CD4-positive, alpha-beta T cell (primary cell): ENCODE data around the gene TBPL1. TPM values are rescaled to one million over a fixed set of nuclear protein-coding genes. Genes with fewer than 3 reads are reported as not detected.

ENCODE experiments used
- ATAC-seq: fragments of 200-7000 bp; cut with Tn5 transposase; one replicate; pipeline ENCODE4 v1.10.0; 2022; ENCODE audit warnings: mild to moderate bottlenecking; ENCODE audit not compliant: poor library complexity
- CTCF ChIA-PET: fragments of 350-600 bp; sonication (Branson Sonifier 250); formaldehyde crosslinking; loops from one replicate; lab custom pipeline; 2021; ENCODE audit warnings: antibody characterized with exemption, inconsistent platforms; lab: Charles Lee
- POLR2A ChIA-PET: fragments of 350-600 bp; sonication (Branson Sonifier 250); formaldehyde crosslinking; loops from one replicate; lab custom pipeline; 2021; ENCODE audit warnings: antibody characterized with exemption, inconsistent platforms; lab: Charles Lee
- DNase-seq, 14 experiments: peaks; one replicate each; pipeline ENCODE4 v3.0.0-alpha.2; 2013 to 2020; ENCODE audit warnings: mixed read lengths in 2 of 14
- H3K27ac ChIP-seq, 2 donors: one replicate each; pipeline versions ENCODE4 v1.5.1 to v1.7.0; 2013; ENCODE audit warnings: low read length in 2 of 2, low read depth in 1 of 2, mild to moderate bottlenecking in 1 of 2
- H3K27me3 ChIP-seq, 2 experiments: 1 replicate in 1 of 2; 2 replicates in 1 of 2; pipeline versions ENCODE4 v1.6.1 to v1.7.0; 2013; ENCODE audit warnings: low read length in 2 of 2, control low read depth in 1 of 2, mild to moderate bottlenecking in 1 of 2, moderate library complexity in 1 of 2; ENCODE audit not compliant: insufficient read depth in 2 of 2, control insufficient read depth in 1 of 2
- H3K36me3 ChIP-seq: one replicate; pipeline ENCODE4 v1.6.1; 2013; ENCODE audit warnings: low read length, control low read depth; ENCODE audit not compliant: insufficient read depth
- H3K4me1 ChIP-seq: one replicate; pipeline ENCODE4 v1.6.1; 2013; ENCODE audit warnings: low read length, control low read depth; ENCODE audit not compliant: insufficient read depth
- H3K4me3 ChIP-seq: one replicate; pipeline ENCODE4 v1.5.1; 2013; ENCODE audit warnings: mild to moderate bottlenecking, low read length, moderate library complexity
- H3K9me3 ChIP-seq, 2 experiments: 1 replicate in 1 of 2; 2 replicates in 1 of 2; pipeline versions ENCODE4 v1.6.1 to v1.7.0; 2013; ENCODE audit warnings: low read length in 2 of 2, mild to moderate bottlenecking in 2 of 2, control low read depth in 1 of 2, moderate library complexity in 1 of 2; ENCODE audit not compliant: control insufficient read depth in 1 of 2, insufficient read depth in 1 of 2
- H3K27ac Mint-ChIP-seq: one replicate; pipeline ENCODE4 v1.8.0; 2020; ENCODE audit warnings: mixed read lengths
- H3K27me3 Mint-ChIP-seq: one replicate; pipeline ENCODE4 v1.8.0; 2021; ENCODE audit warnings: mixed read lengths
- H3K36me3 Mint-ChIP-seq: one replicate; pipeline ENCODE4 v1.8.0; 2021; ENCODE audit warnings: low read depth, mixed read lengths
- H3K4me1 Mint-ChIP-seq: one replicate; pipeline ENCODE4 v1.8.0; 2021; ENCODE audit warnings: low read depth, mixed read lengths
- H3K4me3 Mint-ChIP-seq: one replicate; pipeline ENCODE4 v1.8.0; 2020; ENCODE audit warnings: mild to moderate bottlenecking, mixed read lengths
- H3K9me3 Mint-ChIP-seq: one replicate; pipeline ENCODE4 v1.8.0; 2020; ENCODE audit warnings: mixed read lengths
- intact Hi-C, 2 experiments: fragments of 100-400 bp; cut with DNase I in 1 of 2; cut with micrococcal nuclease in 1 of 2; formaldehyde crosslinking; loops; one replicate each; pipeline versions ENCODE4 v1.15.1 to v1.9.0; 2023 to 2025; cut with DNase I, micrococcal nuclease
- polyA plus RNA-seq, 2 donors: library from polyadenylated mRNA; unstranded; fragments of 120-200 nt; gene quantifications; one replicate each; pipeline ENCODE4 v1.2.1, GENCODE V29; 2013
- total RNA-seq, 174 experiments: library from RNA in 2 of 174; stranded (reverse) in 2 of 174; gene quantifications; one replicate each; pipeline ENCODE4 v1.2.3 and lab custom pipeline; 2021 to 2026
- TF ChIP-seq, protein P1 (sequence below): fragments of 200-600 bp; IDR thresholded peaks from one replicate; pipeline ENCODE4 v1.8.0; 2022; ENCODE audit warnings: antibody characterized with exemption, mild to moderate bottlenecking

TBPL1 gene
- total RNA-seq, result 10 to 100 TPM; 34.7 to 37.3 TPM
- polyA plus RNA-seq (2013, experiment 1 of 2), result 40.0 TPM
- polyA plus RNA-seq (2013, experiment 2 of 2), result 47.2 TPM
- total RNA-seq (lab: John Stamatoyannopoulos, UW), result 15.2 to 40.2 (median 28.8) reads per million in 172 experiments

DNA sequence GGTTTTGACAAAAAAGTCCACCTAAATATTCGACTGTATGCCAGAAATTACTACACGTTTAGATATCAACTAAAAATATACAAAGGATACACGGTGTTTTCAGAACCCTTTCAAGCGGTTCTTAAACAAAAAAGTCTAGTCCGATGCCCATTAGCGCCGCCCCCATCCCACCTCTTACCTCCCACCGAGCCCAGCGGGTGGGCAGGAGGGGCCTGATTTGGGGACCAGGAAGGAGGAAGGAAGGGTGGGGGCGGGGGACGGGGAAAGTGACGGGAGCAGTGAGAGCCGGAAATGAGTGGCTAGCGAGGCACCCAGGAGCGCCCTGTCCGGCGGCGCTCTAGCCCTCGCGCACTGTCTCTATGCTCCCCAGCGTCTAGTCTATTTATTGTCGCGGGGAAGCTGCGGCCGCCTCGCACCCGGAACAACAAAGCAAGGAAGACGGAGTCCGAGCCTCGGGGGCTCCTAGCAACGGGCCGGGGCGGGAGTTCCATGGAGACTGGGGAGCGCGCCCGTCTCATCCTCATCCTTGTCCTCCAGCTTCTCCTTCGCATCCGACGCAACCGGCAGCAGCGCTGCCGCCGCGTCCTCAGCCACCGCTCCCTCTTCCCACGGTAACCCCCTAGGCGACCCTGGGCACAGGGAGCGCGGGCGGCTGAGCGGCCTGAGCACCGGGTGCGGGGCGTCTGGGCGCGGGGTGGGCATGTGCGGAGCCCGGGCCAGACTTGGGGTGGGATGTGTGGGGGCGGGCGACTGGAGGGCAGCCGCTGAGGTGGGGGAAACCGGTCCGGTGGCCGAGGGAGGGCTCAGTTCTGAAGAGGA is at the start of gene TBPL1:
TBPL1 (plus strand) TSS at position 410 of the 819 bp plus-strand sequence. CDS start 26,902 bp downstream, outside the sequence.
- DNase-seq (peak; percentile 77 to 96 (median 88)), ATAC-seq (peak; percentile 83)
- Mint-ChIP-seq H3K36me3 (peaks cover 19% of the 10 kb centered on the region), H3K4me3 (peak within 1 kb of the TSS; percentile 97), H3K4me1 (peaks cover 48% of the 10 kb centered on the region), H3K27ac (peak within 1 kb of the TSS; percentile 91), H3K27me3 (no peaks in the 10 kb centered on the region), H3K9me3 (no peaks in the 10 kb centered on the region)
- intact Hi-C loops, result loop anchor here (2.0 to 10.0 kb wide), 5 partner anchors 20 to 1542 kb away; partner anchors contain the start of genes AHI1 (in 1 of the 2), RPS12 (in 1 of the 2) and STX7 (in 1 of the 2)
- peak within 1 kb of the TSS; percentile 68 to 71 for H3K27ac ChIP-seq
- POLR2A ChIA-PET, result interaction anchor here (0.6 to 2.7 kb wide), 10 partner anchors 12 to 1139 kb away, joined by 3 to 14 read pairs (median 4); partner anchors contain the start of genes RPS12 and SLC2A12
- H3K9me3 ChIP-seq, result no peaks in the 10 kb centered on the region
- H3K4me3 ChIP-seq, result peak within 1 kb of the TSS; percentile 83
- H3K27me3 ChIP-seq, result no peaks in the 10 kb centered on the region
- CTCF ChIA-PET, result interaction anchor here (1.1 to 1.5 kb wide), 4 partner anchors 20 to 111 kb away, joined by 3 to 6 read pairs (median 5); no protein-coding TSS in a partner anchor
- H3K4me1 ChIP-seq, result peaks cover 14% of the 10 kb centered on the region
- no peaks in the 10 kb centered on the region for H3K36me3 ChIP-seq
- TF ChIP-seq, protein P1, sequence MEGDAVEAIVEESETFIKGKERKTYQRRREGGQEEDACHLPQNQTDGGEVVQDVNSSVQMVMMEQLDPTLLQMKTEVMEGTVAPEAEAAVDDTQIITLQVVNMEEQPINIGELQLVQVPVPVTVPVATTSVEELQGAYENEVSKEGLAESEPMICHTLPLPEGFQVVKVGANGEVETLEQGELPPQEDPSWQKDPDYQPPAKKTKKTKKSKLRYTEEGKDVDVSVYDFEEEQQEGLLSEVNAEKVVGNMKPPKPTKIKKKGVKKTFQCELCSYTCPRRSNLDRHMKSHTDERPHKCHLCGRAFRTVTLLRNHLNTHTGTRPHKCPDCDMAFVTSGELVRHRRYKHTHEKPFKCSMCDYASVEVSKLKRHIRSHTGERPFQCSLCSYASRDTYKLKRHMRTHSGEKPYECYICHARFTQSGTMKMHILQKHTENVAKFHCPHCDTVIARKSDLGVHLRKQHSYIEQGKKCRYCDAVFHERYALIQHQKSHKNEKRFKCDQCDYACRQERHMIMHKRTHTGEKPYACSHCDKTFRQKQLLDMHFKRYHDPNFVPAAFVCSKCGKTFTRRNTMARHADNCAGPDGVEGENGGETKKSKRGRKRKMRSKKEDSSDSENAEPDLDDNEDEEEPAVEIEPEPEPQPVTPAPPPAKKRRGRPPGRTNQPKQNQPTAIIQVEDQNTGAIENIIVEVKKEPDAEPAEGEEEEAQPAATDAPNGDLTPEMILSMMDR, result no peak

DNA sequence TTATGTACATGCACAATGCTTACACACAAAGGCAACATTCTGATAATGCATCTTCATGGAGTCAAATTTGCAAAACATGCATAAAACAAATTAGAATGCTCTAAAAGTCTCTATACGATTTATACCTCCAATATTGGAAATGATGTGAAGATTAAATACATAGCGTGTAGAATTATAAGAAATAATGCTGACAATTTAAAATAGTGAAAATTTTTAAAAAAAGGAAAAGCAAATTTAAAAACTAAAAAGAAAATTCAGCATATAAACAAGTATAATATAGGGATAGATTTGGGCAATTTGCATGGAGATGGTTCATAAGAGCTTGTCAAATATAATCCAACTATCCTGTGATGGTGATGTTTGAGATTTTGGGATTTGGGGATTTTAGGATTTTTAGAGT is 49.2 kb upstream of the TBPL1 start:
- CTCF ChIA-PET, result no interaction called here

DNA sequence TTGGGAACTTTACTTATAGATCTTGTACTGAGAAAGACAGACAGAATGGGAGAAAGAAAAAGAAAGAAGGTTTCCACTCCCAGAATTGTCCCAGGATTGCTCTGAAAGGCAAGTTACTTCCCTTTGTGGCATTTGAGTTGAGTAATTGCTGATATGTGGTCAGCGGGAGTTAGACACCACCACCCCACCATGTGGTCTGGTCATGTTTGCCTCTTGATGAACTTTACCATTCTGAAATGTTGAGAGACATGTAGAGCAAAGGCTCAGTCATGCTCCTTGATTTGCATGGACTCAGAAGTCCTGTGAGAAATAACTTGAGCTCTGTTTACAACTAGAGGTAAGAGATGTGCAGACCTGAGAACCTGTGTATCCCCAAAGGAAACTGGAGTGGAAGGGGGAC is 47.0 kb upstream of the TBPL1 start:
- no peak overlapping the region for H3K27ac ChIP-seq
- CTCF ChIA-PET, result no interaction called here
- POLR2A ChIA-PET, result interaction anchor here (0.6 kb wide), 1 partner anchor 180 kb away, joined by 3 read pairs; no protein-coding TSS in a partner anchor
- Mint-ChIP-seq H3K36me3 (no peaks in the 10 kb centered on the region), H3K27me3 (peaks cover 82% of the 10 kb centered on the region), H3K4me1 (no peaks in the 10 kb centered on the region), H3K9me3 (no peaks in the 10 kb centered on the region), H3K27ac (no peak overlapping the region), H3K4me3 (no peak overlapping the region)
- no peak overlapping the region for H3K4me3 ChIP-seq
- intact Hi-C loops, result no loop called here
- no peaks in the 10 kb centered on the region for H3K9me3 ChIP-seq
- DNase-seq, result no peak
- H3K4me1 ChIP-seq, result no peaks in the 10 kb centered on the region
- H3K27me3 ChIP-seq, result peaks cover 36 to 69% of the 10 kb centered on the region in 2 experiments
- TF ChIP-seq, protein P1, result no peak
- no peaks in the 10 kb centered on the region for H3K36me3 ChIP-seq
- no peak for ATAC-seq

More for the DNA sequence above, 49.2 kb upstream of the TBPL1 start:
- H3K27me3 Mint-ChIP-seq, result peaks cover 76% of the 10 kb centered on the region
- no peak overlapping the region for H3K4me3 Mint-ChIP-seq
- no peaks in the 10 kb centered on the region for H3K4me1 ChIP-seq
- ATAC-seq, result no peak
- H3K27me3 ChIP-seq, result peaks cover 30 to 71% of the 10 kb centered on the region in 2 experiments
- no peaks in the 10 kb centered on the region for H3K9me3 ChIP-seq
- intact Hi-C loops, result no loop called here
- H3K9me3 Mint-ChIP-seq, result no peaks in the 10 kb centered on the region
- TF ChIP-seq, protein P1, result no peak
- H3K36me3 ChIP-seq, result no peaks in the 10 kb centered on the region
- no peak overlapping the region for H3K27ac Mint-ChIP-seq
- POLR2A ChIA-PET, result no interaction called here
- no peaks in the 10 kb centered on the region for H3K36me3 Mint-ChIP-seq
- H3K4me1 Mint-ChIP-seq, result no peaks in the 10 kb centered on the region
- no peak overlapping the region for H3K27ac ChIP-seq
- no peak overlapping the region for H3K4me3 ChIP-seq
- no peak for DNase-seq
